ENCODE results near the gene CLEC11A.
"Not testable (repeated sequence)": the region's sequence is repeated elsewhere in the genome, so short reads cannot be mapped to it uniquely, and the experiment has no call there.

- TF ChIP-seq CTCF (conservative IDR thresholded peaks at IDR 0.05; ENCODE audit: low read depth, low read length); EZH2 (IDR thresholded peaks at IDR 0.05; ENCODE audit: borderline replicate concordance, low read depth, low read length, poor library complexity, severe bottlenecking): not testable (repeated sequence)
Measured at GRCh38 chr19:50747141-50747540, 24.0 kb downstream of the CLEC11A start.
